HepG2 (cell line): Measurements from ENCODE around the gene CYP2J2. TPM values are rescaled to one million over a fixed set of nuclear protein-coding genes. Genes with fewer than 3 reads are reported as not detected.

Source experiments
- ZFY ChIP-seq: sonication (generic); formaldehyde crosslinking; IDR thresholded peaks from 2 replicates; pipeline ENCODE4 v1.4.0; 2020; ENCODE audit warnings: missing genetic modification reagents
- polyA plus RNA-seq, 8 experiments: library from polyadenylated mRNA; depleted of rRNA in 3 of 8; stranded (reverse) in 7 of 8; unstranded in 1 of 8; fragments of >200 nt; fragmentation: Illumina TruSeq in 4 of 8; extraction: Trizol in 4 of 8; gene quantifications; 2 replicates each; pipeline versions ENCODE4 v1.2.1 to v1.2.3, GENCODE V29; 2011 to 2016; ENCODE audit warnings: low read depth in 4 of 8, missing spikeins in 1 of 8, mixed read lengths in 1 of 8; ENCODE audit not compliant: insufficient read depth in 1 of 8
- total RNA-seq, 5 experiments: library from RNA; depleted of rRNA; stranded (reverse); fragments of >200 nt; fragmentation: Illumina TruSeq; extraction: Trizol; gene quantifications; 2 replicates each; pipeline ENCODE4 v1.2.3, GENCODE V29; 2016; ENCODE audit warnings: low read depth in 1 of 5
- TF ChIP-seq, protein P1 (sequence below), 2 experiments: sonication (generic) in 1 of 2; formaldehyde crosslinking in 1 of 2; IDR thresholded peaks; 2 replicates each; pipeline versions ENCODE4 v1.6.1 to v1.9.0; 2014 to 2022; ENCODE audit warnings: antibody characterized with exemption in 1 of 2, borderline replicate concordance in 1 of 2, inconsistent platforms in 1 of 2, low read depth in 1 of 2, missing genetic modification reagents in 1 of 2
- TF ChIP-seq, protein P2 (sequence below): IDR thresholded peaks from 2 replicates; pipeline ENCODE4 v1.6.1; 2012; ENCODE audit warnings: low read depth, low read length, improper control_type of control experiment

Gene CYP2J2
- total and polyA plus RNA-seq, 2 of the 13 experiments (the other 11 are each of a cell fraction or from before 2014, with no cell fraction given), result 2.1 to 5.9 TPM

DNA sequence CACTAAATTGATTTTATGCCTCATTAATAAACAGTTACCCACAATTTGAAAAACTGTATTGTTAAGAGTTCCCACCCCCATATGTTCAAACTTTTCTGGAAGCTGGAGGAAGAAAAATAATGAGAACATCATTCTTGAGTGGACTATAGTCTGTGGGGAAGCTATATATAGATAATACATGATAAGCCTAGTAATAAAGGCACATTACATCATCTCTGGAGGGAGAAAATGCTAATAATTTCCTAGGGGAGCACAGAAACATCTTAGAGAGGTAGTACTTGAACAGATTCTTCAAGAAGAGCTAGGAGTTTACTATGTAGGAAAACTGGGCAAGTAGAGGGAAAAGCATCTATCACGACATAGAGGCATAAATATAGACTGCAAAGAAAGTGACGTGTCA, 19.6 kb downstream of the CYP2J2 start (continued):
- TF ChIP-seq, protein P1, sequence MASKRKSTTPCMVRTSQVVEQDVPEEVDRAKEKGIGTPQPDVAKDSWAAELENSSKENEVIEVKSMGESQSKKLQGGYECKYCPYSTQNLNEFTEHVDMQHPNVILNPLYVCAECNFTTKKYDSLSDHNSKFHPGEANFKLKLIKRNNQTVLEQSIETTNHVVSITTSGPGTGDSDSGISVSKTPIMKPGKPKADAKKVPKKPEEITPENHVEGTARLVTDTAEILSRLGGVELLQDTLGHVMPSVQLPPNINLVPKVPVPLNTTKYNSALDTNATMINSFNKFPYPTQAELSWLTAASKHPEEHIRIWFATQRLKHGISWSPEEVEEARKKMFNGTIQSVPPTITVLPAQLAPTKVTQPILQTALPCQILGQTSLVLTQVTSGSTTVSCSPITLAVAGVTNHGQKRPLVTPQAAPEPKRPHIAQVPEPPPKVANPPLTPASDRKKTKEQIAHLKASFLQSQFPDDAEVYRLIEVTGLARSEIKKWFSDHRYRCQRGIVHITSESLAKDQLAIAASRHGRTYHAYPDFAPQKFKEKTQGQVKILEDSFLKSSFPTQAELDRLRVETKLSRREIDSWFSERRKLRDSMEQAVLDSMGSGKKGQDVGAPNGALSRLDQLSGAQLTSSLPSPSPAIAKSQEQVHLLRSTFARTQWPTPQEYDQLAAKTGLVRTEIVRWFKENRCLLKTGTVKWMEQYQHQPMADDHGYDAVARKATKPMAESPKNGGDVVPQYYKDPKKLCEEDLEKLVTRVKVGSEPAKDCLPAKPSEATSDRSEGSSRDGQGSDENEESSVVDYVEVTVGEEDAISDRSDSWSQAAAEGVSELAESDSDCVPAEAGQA (IDR thresholded peaks at IDR 0.05; ENCODE audit: low read depth), result no peak
- TF ChIP-seq, protein P1 (CRISPR knock-in tag; IDR thresholded peaks at IDR 0.05; ENCODE audit: borderline replicate concordance), result no peak
- TF ChIP-seq, protein P2, sequence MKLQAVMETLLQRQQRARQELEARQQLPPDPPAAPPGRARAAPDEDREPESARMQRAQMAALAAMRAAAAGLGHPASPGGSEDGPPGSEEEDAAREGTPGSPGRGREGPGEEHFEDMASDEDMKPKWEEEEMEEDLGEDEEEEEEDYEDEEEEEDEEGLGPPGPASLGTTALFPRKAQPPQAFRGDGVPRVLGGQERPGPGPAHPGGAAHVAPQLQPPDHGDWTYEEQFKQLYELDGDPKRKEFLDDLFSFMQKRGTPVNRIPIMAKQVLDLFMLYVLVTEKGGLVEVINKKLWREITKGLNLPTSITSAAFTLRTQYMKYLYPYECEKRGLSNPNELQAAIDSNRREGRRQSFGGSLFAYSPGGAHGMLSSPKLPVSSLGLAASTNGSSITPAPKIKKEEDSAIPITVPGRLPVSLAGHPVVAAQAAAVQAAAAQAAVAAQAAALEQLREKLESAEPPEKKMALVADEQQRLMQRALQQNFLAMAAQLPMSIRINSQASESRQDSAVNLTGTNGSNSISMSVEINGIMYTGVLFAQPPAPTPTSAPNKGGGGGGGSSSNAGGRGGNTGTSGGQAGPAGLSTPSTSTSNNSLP, result no peak
- no peak for TF ChIP-seq ZFY (CRISPR knock-in tag)
